ENCODE data around the gene PLD4.
"Not testable (repeated sequence)": the region's sequence is repeated elsewhere in the genome, so short reads cannot be mapped to it uniquely, and the experiment has no call there.

The PLD4 gene, protein sequence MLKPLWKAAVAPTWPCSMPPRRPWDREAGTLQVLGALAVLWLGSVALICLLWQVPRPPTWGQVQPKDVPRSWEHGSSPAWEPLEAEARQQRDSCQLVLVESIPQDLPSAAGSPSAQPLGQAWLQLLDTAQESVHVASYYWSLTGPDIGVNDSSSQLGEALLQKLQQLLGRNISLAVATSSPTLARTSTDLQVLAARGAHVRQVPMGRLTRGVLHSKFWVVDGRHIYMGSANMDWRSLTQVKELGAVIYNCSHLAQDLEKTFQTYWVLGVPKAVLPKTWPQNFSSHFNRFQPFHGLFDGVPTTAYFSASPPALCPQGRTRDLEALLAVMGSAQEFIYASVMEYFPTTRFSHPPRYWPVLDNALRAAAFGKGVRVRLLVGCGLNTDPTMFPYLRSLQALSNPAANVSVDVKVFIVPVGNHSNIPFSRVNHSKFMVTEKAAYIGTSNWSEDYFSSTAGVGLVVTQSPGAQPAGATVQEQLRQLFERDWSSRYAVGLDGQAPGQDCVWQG

DNA sequence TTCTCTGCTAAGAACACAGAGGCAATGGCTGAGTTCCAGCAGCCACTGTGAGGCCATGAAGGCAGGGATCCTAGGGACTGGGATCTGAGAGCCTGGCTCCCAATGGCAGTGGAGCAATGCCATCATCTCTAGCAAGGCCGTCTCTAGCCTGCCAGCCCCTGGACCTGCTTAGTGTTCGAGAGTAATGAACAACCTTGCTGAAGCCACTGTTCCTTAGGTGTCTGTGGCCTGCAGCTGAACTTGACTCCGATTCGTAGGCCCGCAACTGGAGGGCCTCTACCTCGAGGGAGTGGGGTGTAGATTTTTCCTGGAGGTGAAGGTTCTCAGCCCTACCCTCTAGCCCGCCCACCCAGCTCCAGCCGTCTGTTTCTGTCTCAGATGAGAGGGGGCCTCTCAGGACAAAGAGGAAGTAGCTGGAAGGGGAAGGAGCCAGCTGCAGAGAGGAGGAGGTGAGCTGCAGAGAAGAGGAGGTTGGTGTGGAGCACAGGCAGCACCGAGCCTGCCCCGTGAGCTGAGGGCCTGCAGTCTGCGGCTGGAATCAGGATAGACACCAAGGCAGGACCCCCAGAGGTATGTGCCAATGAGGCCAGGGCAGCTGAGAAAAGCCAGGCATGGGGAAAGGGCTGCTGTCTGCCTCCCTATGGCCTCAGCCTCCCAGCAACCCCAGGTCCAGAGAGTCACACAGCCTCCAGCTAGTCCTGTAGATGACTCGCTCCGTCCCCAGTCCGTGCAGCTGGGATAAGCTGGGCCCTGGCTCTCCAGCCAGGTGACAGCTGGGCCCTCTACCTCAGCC, at the start of gene PLD4:
Gene PLD4, plus strand, starts transcription at position 459 of the 793 bp plus-strand sequence. CDS start 2,262 bp downstream, outside the sequence.
- no peak for DNase-seq (ENCODE audit: low spot score)

GRCh38 chr14:104875412-104875751, 49.3 kb upstream of the PLD4 start:
- no peak for DNase-seq (ENCODE audit: low spot score)

DNA sequence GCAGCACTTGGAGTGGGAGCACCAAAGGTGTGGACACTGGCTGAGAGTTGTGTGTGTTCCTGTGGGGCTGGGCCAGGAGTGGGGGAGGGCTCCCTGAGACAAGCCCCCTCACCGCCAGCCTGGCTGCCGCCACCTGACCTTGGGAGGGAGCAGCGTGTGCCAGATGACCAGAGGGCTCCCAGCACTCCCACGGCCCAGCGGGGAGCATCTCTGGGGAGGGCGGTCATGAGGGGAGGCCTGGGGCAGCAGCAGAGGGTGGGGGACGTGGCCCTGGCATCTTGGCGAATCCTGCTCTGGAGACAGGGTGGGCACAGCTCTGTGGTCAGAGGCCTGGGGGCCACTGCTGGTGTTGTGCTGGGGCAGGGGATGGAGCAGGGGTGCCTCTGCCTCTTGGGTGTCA, 48.9 kb upstream of the PLD4 start:
- DNase-seq (ENCODE audit: low spot score): no peak

- DNase-seq (ENCODE audit: low spot score): no peak
Observed at GRCh38 chr14:104876251-104876699, 48.4 kb upstream of the PLD4 start.

DNA sequence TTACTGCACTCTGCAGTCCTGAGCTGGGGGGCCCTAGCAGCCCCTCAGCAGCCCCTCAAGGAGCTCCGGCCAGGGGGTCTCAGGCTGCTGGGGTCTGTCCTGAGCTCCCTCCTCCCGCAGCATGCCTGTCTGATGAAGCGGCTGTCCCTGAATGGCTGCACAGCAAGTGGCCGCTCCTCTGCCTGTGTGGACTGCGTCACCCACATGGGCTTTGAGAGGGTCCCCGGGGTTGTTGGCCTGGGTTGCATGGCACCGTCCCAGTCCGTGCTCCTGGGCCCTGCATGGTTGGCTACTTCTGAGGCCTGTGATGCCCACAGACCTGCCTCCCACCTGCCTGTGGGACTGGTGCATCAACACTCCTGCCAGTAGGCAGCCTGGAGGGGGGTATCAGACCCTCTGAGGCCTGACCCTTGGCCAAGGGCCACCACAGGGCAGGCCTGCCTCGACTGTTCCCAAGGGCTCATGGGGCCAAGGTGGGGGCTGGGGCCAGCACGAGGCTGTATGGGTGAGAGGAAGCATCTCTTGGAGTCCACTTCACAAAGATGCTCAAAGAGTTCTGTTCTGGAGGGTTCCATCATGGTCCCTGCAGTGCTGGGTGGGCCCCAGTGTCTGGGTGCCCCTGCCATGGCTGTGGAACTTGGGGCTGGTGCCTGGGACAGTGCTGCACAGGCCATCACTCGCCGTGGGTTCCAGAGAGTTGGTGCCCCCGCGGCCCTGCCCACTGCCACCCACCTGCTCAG, 47.4 kb upstream of the PLD4 start:
- DNase-seq (ENCODE audit: low spot score): no peak

- DNase-seq (ENCODE audit: low spot score): no peak
Observed at GRCh38 chr14:104877806-104878550, 46.7 kb upstream of the PLD4 start.

- no peak for DNase-seq (ENCODE audit: low spot score)
Observed at GRCh38 chr14:104878582-104878981, 46.1 kb upstream of the PLD4 start.

- DNase-seq (ENCODE audit: low spot score): no peak
Observed at GRCh38 chr14:104879201-104879982, 45.3 kb upstream of the PLD4 start.

DNA sequence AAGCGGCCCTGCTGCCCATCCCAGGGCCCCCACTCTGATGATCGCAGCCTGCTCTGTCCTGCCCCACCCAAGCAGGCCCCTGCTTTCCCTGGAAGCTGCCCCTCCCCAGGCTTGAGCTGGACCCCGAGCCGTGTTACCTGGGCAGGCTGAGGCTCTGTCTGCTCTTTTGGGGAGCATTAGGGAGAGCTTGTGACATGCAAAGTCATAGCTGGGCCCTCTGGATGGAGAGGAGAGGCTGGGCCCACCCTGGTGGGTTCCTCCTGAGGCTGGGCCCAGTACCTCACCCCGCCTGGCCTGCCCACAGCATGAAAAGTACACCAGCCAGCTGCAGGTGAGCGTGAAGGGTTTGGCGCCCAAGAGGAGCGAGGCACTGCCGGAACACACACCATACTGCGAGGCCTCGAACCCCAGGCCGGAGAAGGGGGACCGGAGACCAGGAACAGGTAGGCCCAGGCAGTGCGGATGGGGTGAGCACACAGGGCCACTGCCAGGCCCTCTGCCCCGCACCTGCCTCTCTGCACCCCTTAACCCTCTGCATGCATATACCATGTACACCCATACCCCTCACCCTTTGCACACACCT, 44.6 kb upstream of the PLD4 start:
- DNase-seq (ENCODE audit: low spot score): no peak

DNA sequence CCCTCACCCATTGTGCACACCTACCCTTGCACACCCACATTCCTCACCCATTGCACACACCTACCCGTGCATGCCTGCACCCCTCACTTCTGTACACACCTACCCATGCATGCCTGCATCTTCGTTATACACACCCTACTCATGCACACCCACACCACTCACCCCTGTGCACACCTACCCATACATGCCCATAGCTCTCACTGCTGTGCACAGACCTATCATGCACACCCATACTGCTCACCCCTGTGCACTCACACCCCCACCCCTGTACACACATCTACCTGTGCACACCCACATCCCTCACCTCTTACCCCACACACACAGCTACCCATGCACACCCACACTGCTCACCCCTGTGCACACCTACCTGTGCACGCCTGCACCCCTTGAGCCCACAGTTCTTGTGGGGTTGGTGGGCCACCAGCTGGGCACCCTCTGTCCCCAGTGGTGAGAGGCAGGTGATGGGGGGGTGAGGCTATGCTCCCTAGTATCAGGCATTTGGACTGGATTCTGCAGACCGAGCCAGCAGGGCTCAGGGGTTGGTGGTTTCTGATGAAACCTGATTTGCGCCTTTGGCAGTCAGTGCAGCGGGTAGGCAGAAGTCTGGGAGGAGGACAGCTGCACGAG, 44.0 kb upstream of the PLD4 start:
- DNase-seq (ENCODE audit: low spot score): no peak

DNA sequence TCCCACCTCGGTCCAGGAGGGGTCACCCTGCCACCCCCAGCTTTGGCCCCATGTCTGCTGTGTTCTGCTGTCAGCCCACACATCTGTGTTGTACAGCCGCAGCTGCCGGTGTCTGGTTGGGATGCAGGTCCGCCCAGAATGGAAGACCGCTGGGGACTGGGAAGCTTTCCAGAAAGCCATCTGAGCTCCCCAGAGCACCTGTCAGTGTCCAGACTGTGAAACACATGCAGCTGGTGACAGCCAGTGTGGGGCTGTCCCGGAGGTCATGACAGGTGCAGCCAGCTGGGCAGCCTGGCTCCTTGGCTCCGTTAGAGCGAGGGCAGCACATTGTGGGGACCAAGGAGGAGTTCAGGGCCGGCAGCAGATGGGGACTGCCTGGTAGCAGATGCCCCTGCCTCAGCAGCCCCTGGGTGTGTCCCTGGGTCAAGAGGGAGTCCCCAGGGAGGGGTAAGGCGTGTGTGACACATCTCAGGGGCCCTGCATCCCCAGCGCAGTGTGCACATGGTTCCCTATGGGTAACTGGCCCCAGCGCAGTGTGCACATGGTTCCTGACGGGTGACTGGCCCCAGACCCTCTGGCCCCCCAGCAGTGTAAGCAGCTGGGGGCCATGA, 43.2 kb upstream of the PLD4 start:
- DNase-seq (ENCODE audit: low spot score): no peak

DNA sequence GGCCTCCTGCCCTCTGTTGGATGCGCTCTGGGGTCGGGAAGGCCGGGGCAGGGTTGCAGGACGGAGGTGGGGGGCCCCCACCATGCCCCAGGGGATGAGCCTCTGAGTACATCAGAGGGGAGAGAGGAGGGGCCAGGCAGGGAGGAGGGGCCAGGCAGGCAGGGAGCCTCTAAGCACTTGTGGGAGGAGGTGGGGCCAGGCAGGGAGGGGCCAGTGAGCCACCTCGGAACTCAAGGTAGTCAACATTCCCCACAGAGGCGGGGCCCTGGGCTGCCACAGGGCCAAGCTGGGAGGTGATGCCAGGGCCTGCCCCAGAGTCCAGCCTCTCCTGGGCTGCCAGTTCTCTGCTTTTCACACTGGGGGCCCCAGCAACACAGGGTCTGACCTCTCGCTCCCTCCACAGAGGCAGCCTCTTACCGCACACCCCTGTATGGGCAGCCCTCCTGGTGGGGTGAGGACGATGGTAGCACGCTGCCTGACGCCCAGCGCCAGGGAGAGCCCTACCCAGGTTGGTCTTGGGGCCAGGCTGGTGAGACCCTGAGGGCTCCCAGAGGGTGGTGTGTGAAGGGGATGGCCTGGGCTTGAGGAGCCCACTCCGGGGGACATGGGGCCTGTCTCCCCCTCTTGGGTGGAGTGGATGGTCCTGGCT, 42.2 kb upstream of the PLD4 start:
- no peak for DNase-seq (ENCODE audit: low spot score)

DNA sequence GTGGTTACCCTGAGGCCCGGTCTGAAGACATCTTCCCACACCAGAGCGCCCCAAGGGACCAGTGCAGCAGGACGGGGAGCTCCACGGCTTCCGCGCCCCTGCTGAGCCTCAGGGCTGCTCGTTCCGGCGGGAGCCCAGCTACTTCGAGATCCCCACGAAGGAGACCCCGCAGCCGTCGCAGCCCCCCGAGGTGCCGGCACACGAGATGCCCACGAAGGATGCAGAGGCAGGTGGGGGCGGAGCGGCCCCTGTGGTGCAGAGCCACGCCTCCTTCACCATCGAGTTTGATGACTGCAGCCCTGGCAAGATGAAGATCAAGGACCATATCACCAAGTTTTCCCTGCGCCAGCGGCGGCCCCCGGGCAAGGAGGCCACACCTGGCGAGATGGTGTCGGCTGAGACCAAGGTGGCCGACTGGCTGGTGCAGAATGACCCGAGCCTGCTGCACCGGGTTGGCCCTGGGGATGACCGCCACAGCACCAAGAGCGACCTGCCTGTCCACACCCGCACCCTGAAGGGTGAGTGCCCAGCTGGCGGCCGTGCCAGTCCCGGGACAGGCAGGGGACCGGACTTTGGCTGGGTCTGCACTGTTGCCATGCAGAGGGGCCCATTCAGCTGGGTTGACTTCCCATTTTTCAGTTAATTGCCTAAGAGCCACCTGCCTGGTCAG, 41.6 kb upstream of the PLD4 start:
- DNase-seq (ENCODE audit: low spot score): no peak

GRCh38 chr14:104883681-104884361, 40.9 kb upstream of the PLD4 start:
- no peak for DNase-seq (ENCODE audit: low spot score)

- not testable (repeated sequence) for DNase-seq (ENCODE audit: low spot score)
Observed at GRCh38 chr14:104884381-104884780, 40.3 kb upstream of the PLD4 start.

- DNase-seq (ENCODE audit: low spot score): no peak
Observed at GRCh38 chr14:104885031-104885972, 39.4 kb upstream of the PLD4 start.
